Superior temporal gyrus (tissue), 1 donor: ENCODE results near the gene SOX6.

Experiments
- DNase-seq: peaks from one replicate; pipeline ENCODE4 v3.0.0-alpha.2; 2016; ENCODE audit errors: extremely low spot score

SOX6 gene

DNA sequence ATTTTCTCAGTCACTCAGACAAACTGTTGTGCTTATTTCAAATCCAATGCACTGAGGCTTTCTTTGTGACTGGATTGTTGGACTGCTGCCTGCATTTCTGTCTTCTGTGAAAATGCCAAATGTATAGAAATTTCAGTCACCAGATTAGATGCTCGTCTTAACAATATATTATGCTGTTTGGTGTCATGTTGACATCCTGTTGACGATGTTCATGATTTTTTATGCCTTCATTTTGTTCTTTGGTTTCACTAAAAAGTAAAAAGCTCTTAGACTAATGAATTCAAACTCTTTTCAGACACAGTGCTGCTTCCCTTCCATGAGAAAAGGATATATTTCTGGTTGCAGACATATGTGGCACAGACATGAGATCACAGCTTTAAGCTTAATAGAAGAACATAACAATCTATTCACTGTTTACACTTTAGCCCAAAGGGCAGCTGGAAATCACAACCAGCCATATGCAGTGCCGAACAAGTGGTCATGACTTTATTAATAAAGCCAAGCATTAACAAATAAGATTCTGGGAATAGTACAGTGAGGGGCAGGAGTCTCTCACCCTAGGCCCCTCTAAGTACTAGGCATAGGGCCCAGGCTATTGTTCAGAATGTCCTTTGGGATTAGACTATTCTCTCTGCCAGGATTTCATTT lies 9.4 kb upstream of the SOX6 start:
- no peak for DNase-seq

DNA sequence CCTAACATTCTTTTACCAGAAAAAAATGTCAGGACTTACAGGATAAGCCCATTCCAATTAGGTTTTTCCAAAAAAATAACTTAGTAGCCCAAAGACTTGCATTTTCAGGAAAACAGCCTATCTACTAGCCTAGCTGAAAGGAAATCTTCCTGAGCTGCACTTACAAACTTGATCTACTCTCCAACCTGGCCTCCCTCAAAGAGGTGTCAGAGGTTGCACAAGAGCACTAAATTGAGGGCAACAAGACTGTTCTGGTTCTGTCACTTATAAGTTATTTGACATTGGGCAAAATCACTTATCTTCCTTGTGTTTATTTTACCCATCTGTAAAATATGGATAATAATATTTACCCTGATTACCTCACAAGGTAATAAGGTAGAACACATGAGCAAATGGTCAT lies 7.9 kb upstream of the SOX6 start:
- no peak for DNase-seq

DNA sequence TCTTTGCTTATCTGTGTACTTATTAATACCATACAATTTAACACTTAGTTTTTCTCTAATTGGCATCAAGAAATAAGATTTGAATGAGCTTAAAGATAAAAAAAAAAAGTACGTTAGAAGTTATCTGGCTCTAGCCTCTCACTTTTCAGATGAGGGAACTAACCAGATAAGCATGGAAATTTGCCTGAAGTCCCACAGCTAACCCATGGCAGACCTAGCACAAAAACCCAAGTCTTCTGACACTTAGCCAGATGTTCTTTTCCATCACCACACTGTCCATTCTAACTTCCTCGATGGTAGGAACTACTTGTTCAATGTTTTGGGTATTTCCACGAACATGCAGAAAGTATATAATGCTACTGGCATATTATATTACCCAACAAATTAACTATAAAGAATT lies 7.4 kb upstream of the SOX6 start:
- DNase-seq: no peak

DNA sequence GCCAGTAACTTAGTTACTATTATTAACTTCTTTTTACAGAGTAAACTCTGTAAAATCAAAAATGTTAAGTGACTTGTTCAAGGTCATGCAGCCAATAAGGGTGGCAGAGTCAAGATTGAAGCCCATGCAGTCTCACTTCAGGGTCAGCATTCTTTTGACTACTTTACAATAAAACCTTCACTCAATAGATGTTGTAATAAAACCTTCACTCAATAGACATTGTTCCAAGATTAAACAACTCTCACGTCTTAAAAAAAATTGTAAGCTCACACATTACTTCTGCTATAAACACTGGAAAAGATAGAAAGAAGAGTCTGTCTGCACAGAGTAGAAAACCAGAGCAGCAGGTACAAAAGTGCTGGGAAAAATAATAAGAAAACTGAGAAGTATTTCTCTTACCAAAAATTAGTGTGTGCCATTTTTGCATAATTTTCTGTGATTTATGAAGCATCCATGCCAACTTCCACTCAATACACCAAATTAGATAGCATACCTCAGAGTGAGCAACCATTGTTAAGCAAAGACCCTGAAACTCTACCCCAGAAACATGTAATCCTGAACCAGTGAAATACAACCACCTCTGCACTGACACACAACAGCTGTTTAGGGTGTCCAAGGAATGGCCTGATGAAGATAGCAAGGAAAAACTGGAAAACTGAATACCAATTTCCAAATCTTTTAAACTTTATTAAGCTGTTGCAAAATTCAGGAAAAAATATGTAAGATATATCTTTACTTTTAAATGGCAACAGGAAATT lies 4.9 kb upstream of the SOX6 start:
- no peak for DNase-seq

GRCh38 chr11:16359369-16359768 lies 3.0 kb upstream of the SOX6 start:
- no peak for DNase-seq

DNA sequence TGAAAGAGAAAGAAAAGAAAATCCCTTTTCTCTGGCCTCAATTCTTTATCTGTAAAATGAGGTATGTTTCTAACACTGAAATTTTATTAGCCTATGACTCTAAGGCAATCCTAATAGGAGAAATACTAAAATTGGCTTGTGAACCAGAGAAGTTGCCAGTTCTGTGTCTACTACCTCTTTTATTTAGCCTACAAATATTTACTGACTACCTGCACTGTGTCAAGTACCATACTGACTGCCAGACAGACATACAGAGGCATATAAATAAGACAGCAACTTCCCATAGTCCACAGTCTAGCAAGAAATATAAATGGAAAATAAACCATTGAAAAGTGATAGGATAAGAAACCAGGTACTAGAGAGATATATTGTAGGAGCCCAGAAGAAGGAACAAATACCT lies 2.4 kb upstream of the SOX6 start:
- DNase-seq: no peak

DNA sequence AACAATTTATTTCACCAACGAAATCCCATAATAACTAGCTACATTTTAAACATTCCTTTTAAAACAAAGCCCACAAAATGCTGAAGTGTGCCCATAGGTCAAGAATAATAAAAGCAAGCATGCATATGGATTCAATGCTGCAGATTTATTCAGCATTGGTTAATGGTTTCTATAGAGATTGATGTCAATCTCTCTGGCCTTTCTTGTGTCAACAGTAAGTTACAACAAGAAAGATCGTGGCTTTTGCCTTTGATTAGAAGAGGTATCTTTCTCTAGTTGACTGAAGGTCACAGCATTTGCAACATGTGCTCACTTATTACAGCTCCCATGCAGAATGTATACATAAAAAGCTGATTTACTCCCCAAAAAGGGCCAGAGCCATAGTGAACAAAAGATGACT lies 1.4 kb upstream of the SOX6 start:
- DNase-seq: no peak

DNA sequence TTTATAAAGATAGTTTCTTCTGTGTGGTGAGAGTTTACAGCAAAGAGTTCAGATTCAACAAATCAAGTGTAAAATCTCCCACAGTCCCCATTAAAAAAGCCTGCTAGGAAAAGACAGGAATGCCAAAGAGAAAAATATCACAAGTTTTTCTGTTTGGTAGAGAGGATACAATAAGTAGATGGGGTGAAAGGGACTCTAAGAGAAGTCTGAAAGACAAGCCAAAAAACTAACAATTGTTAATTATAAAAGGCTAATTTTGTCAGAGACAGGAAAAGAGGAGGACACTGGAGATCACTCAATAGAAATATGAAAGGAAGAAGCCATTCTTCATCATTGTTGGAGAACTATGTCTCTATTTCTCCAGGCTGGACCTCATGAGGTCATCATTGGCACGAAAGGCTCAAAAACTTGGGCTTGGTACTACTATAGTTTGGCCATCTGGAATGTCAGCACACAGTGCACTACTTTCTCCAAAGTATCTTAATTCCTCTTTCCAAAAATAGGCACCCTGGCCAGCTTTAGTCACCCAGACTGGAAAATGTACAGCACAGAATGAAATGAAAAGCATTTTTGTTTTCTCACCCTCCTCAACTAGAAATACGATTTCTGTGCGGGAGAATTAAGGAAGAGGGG lies 531 bp upstream of the SOX6 start:
- DNase-seq: peak; percentile 67

DNA sequence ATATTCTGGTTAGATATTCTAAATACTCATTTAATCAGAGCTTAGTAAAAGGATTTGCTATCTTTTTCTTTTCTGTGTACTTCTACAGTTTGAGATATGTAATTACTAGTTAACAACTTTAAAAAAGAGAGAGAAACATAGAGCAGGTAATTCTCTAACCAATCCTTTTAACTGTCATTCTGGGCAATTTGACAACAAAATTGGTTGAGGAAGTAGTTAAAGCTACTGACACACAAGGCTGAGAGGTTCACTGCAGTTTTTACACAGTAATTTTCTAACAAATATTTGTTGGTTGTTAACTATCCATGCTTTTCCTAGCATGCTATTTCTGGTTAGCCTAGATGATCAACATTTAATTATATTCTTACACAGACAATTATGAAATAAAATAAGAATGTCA lies 3.6 kb downstream of the SOX6 start:
- DNase-seq: no peak

DNA sequence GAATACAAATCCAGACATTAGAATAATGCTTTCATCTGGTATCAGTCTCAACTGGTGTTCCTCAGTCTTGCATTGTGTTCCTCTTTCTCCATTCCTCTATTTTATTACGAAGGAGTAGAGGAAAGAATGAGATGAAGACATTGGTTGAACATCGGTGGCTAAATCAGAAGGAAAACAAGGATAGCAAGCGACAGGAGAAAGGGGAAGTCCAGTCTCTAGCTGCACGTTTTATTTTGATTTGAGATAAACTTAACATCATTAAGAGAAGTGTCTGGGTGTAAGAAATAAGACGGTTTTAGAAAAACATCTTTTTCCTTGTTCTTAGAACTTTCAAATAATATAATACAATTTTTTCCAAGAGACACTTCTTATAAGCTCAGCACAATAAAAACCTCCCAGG lies 6.2 kb downstream of the SOX6 start:
- no peak for DNase-seq

DNA sequence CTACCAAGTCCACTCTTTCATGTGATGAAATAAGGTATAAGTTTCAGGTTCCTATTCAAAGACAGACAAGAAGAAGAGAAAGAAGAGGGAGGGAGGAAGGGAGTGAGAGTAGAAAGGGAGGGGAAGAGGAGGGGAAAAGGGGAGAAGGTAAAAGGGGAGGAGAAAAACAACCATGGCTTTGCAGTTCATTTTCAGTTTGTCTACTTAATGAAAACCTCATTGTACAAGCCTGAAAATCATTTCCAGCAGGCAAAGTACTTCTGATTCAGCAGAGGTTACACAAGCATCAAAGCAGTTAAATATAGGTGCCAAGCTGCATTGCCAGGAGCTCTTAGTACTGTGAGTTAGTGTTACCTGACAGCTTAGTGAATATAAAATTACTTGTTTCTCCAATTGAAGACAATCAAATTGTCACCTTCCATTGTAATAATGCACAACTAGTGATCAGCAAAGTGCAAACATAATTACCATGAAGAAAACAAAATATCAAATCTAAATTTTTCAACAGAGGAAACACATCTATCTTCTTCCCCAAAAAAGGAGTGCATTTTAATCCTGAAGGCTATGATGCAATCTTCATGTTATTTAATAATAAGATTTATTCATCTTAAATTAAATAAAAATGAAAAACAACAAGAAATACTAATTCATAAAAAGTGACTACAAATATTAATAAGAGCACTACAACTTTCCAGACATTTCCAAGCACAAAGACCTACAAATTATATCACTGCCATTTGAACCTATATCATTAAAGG lies 8.2 kb downstream of the SOX6 start:
- no peak for DNase-seq

GRCh38 chr11:16346975-16347374 lies 9.4 kb downstream of the SOX6 start:
- no peak for DNase-seq

DNA sequence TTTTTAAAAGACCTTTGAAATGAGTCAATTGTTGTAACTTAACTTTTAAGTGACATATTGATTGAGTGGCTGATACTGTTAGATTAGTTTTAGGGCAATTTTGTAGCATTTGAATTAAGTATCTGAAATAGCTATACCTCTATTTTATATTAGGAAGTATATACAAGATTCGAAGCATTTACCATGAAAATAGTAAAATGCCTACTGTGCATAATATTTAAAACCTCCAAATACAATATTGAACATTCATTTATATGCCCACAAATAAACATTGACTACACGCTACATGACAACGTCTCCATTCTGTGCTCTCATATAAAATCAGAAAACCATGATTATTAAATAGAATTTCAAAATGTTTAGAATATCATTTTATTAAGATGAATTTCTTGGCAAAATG lies 14.5 kb downstream of the SOX6 start:
- DNase-seq: no peak

DNA sequence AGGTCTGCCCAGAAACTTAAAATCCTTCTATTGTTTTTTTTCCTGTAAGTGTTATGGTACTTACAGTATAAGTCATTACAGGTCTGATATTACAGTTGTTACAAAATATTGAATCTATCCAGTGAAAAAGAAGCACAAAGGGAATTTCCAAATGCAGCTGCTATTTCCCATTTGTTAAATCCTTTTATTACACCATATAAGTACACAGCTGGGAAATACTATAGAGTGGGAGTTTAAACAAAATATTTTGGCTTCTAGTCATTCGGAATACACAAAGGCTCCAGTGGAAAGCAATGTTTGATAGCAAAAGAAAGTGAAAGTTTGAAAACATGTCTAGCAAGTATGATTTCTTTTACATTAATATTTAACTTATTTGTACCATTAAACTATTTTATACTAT lies 18.0 kb downstream of the SOX6 start:
- DNase-seq: no peak

GRCh38 chr11:16337421-16338213 lies 18.7 kb downstream of the SOX6 start:
- no peak for DNase-seq

GRCh38 chr11:16336721-16337120 lies 19.6 kb downstream of the SOX6 start:
- no peak for DNase-seq

DNA sequence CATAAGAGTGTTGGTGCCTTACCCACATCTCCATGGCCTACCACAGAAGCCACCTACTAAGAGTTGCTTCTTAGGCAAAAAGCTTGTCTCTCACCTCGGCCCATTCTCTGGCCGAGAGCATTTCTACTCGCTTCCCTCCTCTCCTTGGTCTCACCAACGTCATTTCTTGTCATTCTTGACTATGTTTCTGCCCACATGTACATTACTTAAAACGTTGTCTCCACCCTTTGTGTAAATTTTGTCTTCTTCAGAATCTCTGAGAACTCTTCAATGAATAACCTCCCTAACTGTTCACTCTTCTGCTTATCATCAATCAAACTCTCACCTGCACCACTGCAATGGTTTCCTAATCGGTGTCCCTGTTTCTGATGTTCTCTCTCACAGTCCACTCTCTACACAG lies 20.1 kb downstream of the SOX6 start:
- DNase-seq: no peak

DNA sequence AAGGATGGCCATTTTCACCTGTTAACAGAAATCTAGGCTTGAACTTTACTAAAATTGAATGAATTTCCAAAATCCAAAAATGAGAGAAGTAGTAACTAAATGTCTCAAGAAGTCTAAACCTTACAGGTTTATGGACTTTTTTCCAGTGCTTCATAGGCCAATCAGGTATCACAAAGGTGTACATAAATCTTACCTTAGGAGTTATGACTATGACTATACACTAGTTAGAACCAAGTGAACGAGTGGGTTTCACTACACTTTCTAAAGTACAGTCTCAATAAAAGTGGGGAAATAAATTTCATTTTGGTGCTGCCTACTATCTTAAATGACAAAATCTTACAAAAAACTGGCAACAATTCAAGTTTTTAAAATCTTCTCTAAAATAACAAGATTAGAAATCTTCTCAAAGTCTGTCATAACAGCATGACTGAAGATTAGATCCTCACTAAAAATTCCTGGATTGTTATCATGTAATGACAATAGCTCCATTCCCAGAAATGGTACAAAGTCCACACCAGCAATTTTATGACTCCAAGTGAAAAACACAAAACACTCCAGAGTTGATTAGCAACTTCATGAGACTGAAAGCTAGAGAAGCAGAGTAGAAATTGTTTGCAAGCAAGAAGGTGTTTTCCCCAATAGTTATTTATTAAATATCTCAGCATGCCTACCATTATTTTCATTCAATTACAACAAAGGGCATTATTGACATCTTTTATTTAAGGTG lies 20.9 kb downstream of the SOX6 start:
- DNase-seq: no peak

DNA sequence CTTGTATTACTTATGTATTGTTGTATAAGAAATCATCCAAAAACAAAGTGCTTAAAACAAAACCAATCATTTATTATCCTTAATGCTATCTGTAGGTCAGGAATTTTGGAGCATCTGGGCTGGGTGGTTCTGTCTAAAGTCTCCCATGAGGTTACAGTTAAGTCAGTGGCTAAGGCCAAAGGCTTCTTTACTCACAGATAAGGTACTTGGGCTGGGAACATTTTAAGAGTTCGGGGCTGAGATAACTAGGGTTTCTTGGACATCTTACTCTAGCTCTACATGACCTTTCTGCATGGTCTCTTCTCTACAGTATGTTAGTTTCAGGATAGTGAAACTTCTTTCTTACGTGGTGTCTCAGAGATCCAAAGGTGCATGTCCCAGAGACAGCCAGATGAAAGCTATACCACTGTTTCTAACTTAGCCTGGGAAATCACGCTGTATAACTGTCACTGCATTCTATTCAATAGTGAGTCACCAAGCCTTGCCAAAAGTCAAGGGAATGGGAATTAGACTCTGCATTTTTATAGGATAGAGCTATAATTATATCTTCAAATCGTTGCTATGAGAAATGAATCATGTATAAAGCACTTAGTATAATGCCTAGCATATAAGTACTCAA lies 29.6 kb downstream of the SOX6 start:
- no peak for DNase-seq

GRCh38 chr11:16322190-16322589 lies 34.2 kb downstream of the SOX6 start:
- no peak for DNase-seq

GRCh38 chr11:16321148-16321547 lies 35.2 kb downstream of the SOX6 start:
- DNase-seq: no peak
